Measurements from ENCODE around the gene CPA2.
"Not testable (repeated sequence)": the region's sequence is repeated elsewhere in the genome, so short reads cannot be mapped to it uniquely, and the experiment has no call there.

The CPA2 gene

DNA sequence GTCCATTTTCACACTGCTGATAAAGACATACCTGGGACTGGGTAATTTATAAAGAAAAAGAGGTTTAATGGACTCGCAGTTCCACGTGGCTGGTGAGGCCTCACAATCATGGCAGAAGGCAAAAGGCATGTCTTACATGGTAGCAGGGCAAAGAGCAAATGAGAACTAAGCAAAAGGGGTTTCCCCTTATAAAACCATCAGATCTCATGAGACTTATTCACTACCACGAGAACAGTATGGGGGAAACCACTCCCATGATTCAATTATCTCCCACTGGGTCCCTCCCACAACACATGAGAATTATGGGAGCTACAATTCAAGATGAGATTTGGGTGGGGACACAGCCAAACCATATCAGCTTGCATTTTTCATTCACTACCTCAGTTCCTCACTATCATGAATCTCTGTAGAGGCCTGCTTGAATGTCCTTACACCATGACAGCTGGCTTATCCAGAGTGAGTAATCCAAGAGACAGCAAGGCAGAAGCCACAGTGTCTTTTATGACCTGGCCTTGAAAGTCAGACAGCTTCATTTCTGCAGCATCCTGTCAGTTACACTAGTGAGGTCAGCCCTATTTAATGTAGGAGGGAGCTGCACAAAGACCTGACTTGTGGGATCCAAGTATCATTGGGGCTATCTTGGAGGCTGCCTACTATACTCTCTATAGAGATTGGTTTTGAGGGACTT is 55.0 kb downstream of the CPA2 start:
- DNase-seq, result not testable (repeated sequence)

DNA sequence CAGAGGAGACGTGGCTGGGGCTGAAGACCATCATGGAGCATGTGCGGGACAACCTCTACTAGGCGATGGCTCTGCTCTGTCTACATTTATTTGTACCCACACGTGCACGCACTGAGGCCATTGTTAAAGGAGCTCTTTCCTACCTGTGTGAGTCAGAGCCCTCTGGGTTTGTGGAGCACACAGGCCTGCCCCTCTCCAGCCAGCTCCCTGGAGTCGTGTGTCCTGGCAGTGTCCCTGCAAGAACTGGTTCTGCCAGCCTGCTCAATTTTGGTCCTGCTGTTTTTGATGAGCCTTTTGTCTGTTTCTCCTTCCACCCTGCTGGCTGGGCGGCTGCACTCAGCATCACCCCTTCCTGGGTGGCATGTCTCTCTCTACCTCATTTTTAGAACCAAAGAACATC is 56.0 kb downstream of the CPA2 start:
- DNase-seq, result no peak

- DNase-seq, result no peak
These were observed 57.8 kb downstream of the CPA2 start for GRCh38 chr7:130324306-130324943.

DNA sequence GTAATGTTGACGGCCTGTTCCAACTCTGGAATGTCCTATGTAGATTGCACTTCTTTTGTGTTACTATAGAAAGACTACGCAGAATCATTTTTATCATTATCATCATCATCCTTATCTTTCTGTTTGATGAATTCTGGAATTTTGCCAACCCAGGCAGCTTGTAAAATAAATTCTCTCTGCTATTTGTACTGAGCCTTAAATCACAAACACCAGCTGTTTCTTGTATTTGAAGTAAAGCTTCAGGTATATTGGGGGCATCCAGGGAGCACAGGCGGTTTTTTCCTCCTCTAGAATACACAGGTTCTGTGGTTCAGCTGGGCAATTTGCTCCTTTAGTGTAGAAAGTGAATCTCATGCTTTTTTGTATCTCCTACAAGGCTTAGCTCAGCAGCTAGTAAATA is 63.0 kb downstream of the CPA2 start:
- DNase-seq, result no peak

GRCh38 chr7:130332259-130333053 is 65.8 kb downstream of the CPA2 start:
- DNase-seq, result no peak

DNA sequence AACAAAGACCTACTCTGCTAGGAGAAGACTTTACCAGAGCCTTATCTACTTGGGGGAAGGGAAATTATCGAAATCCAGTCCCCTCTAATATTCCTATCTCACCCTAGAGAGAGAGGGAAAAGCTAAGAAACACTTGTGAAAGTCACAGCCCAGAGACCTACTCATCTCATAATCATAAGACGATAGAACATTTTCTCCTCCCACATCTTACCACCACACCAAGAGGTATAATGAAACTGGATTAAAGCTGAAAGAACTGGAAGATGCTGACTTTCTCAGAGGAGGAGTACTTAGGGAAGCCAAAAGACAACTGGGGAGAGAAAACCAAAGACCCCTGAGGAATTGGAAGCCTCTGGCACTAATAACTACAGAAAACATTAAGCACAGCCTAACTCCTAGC is 67.2 kb downstream of the CPA2 start:
- DNase-seq, result no peak

DNA sequence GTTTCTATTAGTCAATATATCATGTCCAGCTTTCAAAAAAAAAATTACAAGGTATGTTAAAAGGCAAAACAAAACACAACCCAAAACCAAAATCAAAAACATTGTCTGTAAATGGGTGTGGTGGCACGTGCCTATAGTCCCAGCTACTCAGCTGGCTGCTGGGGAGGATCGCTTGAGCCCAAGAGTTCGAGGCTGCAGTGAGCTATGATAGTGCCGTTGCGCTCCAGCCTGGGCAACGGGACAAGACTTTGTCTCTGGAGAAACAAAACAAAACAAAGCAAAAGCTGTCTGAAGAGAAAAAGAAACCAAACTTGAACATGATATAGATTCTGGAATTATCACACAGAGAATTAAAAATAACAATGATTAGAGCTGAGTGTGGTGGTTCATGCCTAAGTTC is 67.6 kb downstream of the CPA2 start:
- DNase-seq, result no peak

DNA sequence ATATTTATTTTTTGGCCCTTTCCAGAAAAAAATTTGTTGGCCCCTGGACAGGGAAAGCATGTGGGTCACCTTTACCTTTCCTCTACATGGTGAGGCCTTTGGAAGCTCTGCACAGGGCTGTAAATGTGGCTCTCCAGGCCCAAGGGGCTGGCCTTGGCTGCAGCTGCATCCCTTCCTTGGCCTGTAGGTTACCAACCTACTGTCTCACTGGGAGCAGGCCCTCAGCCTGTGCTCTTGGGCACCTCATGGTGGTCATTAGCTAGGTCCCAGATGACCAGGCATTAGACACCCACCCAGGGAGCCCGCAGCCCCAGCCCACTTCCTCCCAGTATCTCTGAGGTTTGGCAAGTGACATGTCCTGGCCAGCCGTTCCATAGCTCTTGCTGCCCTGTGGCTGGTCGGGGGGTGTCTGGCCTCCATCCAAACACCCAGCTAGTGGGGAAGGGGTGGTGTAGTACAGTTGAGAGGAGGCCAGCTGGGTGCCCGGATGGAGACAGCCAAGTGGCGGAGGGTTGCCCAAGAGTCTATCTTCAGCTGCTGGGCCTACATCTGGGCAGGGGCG is 70.8 kb downstream of the CPA2 start:
- no peak for DNase-seq

GRCh38 chr7:130338233-130338632 is 71.6 kb downstream of the CPA2 start:
- DNase-seq, result no peak

Measured in cerebellar nuclear complex (tissue), 1 donor.